Tibial artery (tissue), 4 donors: Measurements from ENCODE around the gene SEC23IP.

Experiments
- DNase-seq, 2 donors: peaks; one replicate each; pipeline ENCODE4 v3.0.0-alpha.2; 2019
- H3K27ac ChIP-seq, 2 donors: fragments of 200-600 bp; sonication (generic) in 1 of 2; 1 replicate in 1 of 2; 2 replicates in 1 of 2; pipeline ENCODE4 v1.5.1; 2018 to 2019; ENCODE audit warnings: mild to moderate bottlenecking in 1 of 2
- H3K27me3 ChIP-seq, 2 donors: fragments of 200-600 bp; sonication (generic) in 1 of 2; one replicate each; pipeline versions ENCODE4 v1.5.1 to v1.6.0; 2016 to 2019
- H3K36me3 ChIP-seq, 3 donors: fragments of 200-600 bp; sonication (generic) in 2 of 3; one replicate each; pipeline ENCODE4 v1.5.1; 2016 to 2019; ENCODE audit warnings: mild to moderate bottlenecking in 2 of 3
- H3K4me1 ChIP-seq, 4 donors: fragments of 200-600 bp; sonication (generic) in 2 of 4; 1 replicate in 3 of 4; 2 replicates in 1 of 4; pipeline ENCODE4 v1.5.1; 2016 to 2019
- H3K4me3 ChIP-seq, 2 donors: fragments of 200-600 bp; sonication (generic) in 1 of 2; 1 replicate in 1 of 2; 2 replicates in 1 of 2; pipeline ENCODE4 v1.5.1; 2018 to 2019; ENCODE audit warnings: mild to moderate bottlenecking in 2 of 2
- H3K9me3 ChIP-seq, 3 donors: fragments of 200-600 bp; sonication (generic) in 1 of 3; one replicate each; pipeline ENCODE4 v1.5.1; 2016 to 2019
- intact Hi-C: fragments of 100-400 bp; cut with DNase I; formaldehyde crosslinking; loops from one replicate; pipeline ENCODE4 v1.15.0; 2023; ENCODE audit warnings: low total_unique reads
- TF ChIP-seq, protein P1 (sequence below), 2 experiments: fragments of 200-600 bp in 1 of 2; fragments of 450-650 bp in 1 of 2; IDR thresholded peaks; one replicate each; pipeline ENCODE4 v1.5.1; 2017 to 2019; ENCODE audit warnings: antibody characterized with exemption in 2 of 2, mild to moderate bottlenecking in 1 of 2, moderate library complexity in 1 of 2

SEC23IP gene

DNA sequence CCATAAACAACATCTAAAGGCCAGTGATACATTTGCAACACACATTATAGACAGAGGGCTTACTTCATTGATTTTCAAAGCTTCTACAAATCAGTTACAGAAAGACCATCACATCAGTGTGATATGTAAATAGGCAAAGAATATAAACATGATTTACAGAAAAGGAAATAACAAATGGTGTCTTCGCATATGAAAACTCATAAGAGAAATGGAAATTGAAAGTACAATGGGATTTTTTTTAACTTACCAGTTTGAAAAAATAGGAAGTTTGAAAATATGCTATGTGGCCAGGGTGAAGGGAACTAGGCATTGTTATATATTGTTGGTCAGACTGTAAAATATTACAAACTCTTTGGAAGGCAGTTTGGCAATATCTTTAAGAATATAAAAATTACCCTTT lies 27.3 kb downstream of the SEC23IP start:
- Histone ChIP-seq H3K36me3 (peaks cover 78 to 100% (median 95%) of the 10 kb centered on the region in 3 donors), H3K4me1 (no peaks in the 10 kb centered on the region), H3K27me3 (no peaks in the 10 kb centered on the region), H3K4me3 (no peak overlapping the region), H3K9me3 (no peaks in the 10 kb centered on the region), H3K27ac (no peak overlapping the region)
- intact Hi-C loops = no loop called here
- TF ChIP-seq, protein P1, sequence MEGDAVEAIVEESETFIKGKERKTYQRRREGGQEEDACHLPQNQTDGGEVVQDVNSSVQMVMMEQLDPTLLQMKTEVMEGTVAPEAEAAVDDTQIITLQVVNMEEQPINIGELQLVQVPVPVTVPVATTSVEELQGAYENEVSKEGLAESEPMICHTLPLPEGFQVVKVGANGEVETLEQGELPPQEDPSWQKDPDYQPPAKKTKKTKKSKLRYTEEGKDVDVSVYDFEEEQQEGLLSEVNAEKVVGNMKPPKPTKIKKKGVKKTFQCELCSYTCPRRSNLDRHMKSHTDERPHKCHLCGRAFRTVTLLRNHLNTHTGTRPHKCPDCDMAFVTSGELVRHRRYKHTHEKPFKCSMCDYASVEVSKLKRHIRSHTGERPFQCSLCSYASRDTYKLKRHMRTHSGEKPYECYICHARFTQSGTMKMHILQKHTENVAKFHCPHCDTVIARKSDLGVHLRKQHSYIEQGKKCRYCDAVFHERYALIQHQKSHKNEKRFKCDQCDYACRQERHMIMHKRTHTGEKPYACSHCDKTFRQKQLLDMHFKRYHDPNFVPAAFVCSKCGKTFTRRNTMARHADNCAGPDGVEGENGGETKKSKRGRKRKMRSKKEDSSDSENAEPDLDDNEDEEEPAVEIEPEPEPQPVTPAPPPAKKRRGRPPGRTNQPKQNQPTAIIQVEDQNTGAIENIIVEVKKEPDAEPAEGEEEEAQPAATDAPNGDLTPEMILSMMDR (IDR thresholded peaks at IDR 0.05) = no peak
- no peak for DNase-seq

DNA sequence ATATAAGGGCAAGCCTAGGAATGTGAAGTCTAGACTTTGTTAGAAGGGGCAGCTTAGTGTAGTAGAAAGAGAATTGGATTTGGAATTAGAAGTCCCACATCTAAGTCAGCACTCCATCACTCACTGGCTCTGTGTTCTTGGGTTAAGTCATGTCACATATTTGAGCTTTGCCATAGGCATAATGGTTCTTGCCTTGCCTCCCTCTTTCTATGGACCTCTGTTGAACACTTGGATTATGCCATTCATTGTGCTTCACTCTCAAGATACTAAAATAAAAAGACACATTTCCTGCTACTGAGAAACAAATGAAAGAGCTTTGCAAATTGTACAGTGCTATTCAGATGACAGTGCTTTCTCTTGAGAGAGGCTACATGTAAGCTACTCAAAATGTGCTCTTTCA lies 35.9 kb downstream of the SEC23IP start:
- intact Hi-C loops = no loop called here
- Histone ChIP-seq H3K36me3 (peaks cover 63 to 98% (median 80%) of the 10 kb centered on the region in 3 donors), H3K4me3 (no peak overlapping the region), H3K27ac (no peak overlapping the region), H3K9me3 (no peaks in the 10 kb centered on the region), H3K4me1 (no peaks in the 10 kb centered on the region), H3K27me3 (no peaks in the 10 kb centered on the region)
- TF ChIP-seq, protein P1 (IDR thresholded peaks at IDR 0.05) = no peak
- DNase-seq = no peak

DNA sequence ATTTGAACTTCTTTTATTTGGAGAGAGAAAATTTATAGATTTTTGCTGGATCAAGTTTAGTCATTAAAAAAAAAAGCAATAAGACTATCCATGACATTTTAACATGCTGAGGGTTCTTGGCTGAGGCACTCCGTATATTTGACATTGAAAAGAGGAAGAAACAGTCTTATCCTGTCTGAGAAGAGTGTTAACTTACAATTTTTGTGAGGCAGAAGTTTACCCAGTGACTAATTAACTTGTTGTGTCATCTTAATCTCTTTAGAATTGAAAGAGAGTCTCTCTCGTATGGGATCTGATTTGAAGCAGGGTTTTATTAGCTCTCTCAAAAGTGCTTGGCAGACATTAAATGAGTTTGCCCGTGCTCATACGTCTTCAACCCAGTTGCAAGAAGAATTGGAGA lies 39.3 kb downstream of the SEC23IP start:
- TF ChIP-seq, protein P1 (IDR thresholded peaks at IDR 0.05) = no peak
- H3K27me3 ChIP-seq = no peaks in the 10 kb centered on the region
- no peaks in the 10 kb centered on the region for H3K9me3 ChIP-seq
- no peaks in the 10 kb centered on the region for H3K4me1 ChIP-seq
- peaks cover 71 to 98% (median 71%) of the 10 kb centered on the region in 3 donors for H3K36me3 ChIP-seq
- no peak overlapping the region for H3K4me3 ChIP-seq
- no peak for DNase-seq
- intact Hi-C loops = no loop called here
- H3K27ac ChIP-seq = no peak overlapping the region

DNA sequence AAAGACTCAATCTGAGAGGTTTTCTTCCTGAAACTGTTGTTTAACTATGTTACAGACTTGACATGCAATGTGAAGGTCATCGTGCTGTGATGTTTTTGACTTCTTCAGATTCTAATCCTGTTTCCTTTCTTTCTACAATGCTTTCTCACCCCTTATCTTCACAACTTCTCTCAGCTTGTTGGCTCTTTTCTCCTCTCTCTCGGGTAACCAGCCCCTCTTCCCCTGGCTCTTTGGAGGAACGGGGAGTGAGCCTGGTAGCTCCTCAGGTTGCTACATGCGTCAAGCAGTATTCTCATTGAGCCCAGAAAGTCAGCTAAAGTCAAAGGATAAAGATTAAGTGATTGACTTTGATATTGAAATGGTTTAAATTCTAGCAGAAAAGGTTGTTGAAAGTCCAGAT lies 40.1 kb downstream of the SEC23IP start:
- no peak overlapping the region for H3K27ac ChIP-seq
- no peak overlapping the region for H3K4me3 ChIP-seq
- H3K36me3 ChIP-seq = peaks cover 63 to 97% (median 65%) of the 10 kb centered on the region in 3 donors
- no peak for DNase-seq
- no peaks in the 10 kb centered on the region for H3K9me3 ChIP-seq
- no peaks in the 10 kb centered on the region for H3K4me1 ChIP-seq
- no peaks in the 10 kb centered on the region for H3K27me3 ChIP-seq
- intact Hi-C loops = no loop called here
- TF ChIP-seq, protein P1 (IDR thresholded peaks at IDR 0.05) = no peak

DNA sequence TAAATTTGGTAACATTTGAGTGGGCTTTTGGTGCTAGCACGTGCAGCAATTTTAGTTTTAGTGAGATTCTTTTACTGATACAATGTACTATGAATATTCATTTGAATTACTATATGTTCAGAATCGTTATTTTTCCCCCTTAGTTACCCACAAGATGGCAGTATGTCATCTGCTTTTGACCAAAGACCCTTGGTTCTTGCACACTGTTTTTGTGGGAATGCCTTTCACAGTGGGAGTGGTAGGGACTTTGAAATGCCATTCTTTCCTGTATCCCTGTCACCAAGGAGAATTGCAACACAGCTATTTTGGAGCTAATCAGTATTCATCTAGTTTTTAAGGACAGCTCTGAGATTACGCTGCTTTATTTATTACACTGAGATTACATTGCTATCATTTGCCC lies 40.6 kb downstream of the SEC23IP start:
- Histone ChIP-seq H3K9me3 (no peaks in the 10 kb centered on the region), H3K27me3 (no peaks in the 10 kb centered on the region), H3K4me1 (no peaks in the 10 kb centered on the region), H3K4me3 (no peak overlapping the region), H3K36me3 (peaks cover 60 to 91% (median 60%) of the 10 kb centered on the region in 3 donors), H3K27ac (no peak overlapping the region)
- TF ChIP-seq, protein P1 (IDR thresholded peaks at IDR 0.05) = no peak
- no peak for DNase-seq
- intact Hi-C loops = no loop called here

DNA sequence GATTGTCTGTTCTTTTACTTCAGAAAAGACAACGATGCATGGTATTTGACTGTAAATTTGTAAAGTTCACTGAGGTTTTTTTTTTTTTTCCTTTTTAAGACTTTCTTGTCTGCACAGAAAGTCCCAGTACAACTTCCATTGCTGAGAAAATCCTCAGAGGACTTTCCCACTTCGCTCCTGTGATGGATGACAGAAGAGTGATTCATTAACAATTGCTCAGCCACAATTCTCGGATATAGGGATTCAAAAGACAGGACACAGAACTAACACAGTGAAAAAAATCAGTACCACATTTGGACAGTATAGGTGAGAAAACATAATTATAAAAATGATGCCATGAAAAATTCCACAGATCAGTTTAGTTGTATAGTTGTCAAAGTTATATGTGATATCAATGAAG lies 48.0 kb downstream of the SEC23IP start:
- DNase-seq = no peak
- Histone ChIP-seq H3K4me3 (no peak overlapping the region), H3K9me3 (no peaks in the 10 kb centered on the region), H3K27me3 (no peaks in the 10 kb centered on the region), H3K36me3 (peaks cover 36 to 79% (median 46%) of the 10 kb centered on the region in 3 donors), H3K27ac (no peak overlapping the region), H3K4me1 (no peaks in the 10 kb centered on the region)
- TF ChIP-seq, protein P1 (IDR thresholded peaks at IDR 0.05) = no peak
- intact Hi-C loops = no loop called here
